GM12875 (cell line): ENCODE measurements around the gene CR1.
"Not testable (repeated sequence)": the region's sequence is repeated elsewhere in the genome, so short reads cannot be mapped to it uniquely, and the experiment has no call there.

ENCODE experiments used
- H3K4me3 ChIP-seq: one replicate; pipeline ENCODE4 v1.5.1; 2011; ENCODE audit warnings: low read depth, low read length, control low read depth
- CTCF ChIP-seq: IDR thresholded peaks from 2 replicates; pipeline ENCODE4 v1.5.1; 2011; ENCODE audit warnings: low read depth, mild to moderate bottlenecking, control low read depth, inconsistent platforms, low read length, moderate library complexity, borderline replicate concordance; ENCODE audit not compliant: insufficient read depth

Gene CR1

GRCh38 chr1:207659545-207660153 lies 163.7 kb downstream of the CR1 start:
- H3K4me3 ChIP-seq, result no peak overlapping the region
- TF ChIP-seq CTCF, result no peak

GRCh38 chr1:207661420-207661819 lies 165.5 kb downstream of the CR1 start:
- H3K4me3 ChIP-seq, result not testable (repeated sequence)

- H3K4me3 ChIP-seq, result no peak overlapping the region
- no peak for TF ChIP-seq CTCF
Observed at GRCh38 chr1:207666342-207666741, 170.4 kb downstream of the CR1 start.

GRCh38 chr1:207669528-207670009 lies 173.6 kb downstream of the CR1 start:
- TF ChIP-seq CTCF, result no peak
- H3K4me3 ChIP-seq, result no peak overlapping the region

GRCh38 chr1:207670192-207670591 lies 174.2 kb downstream of the CR1 start:
- no peak for TF ChIP-seq CTCF
- no peak overlapping the region for H3K4me3 ChIP-seq

GRCh38 chr1:207670997-207671396 lies 175.0 kb downstream of the CR1 start:
- no peak overlapping the region for H3K4me3 ChIP-seq
- no peak for TF ChIP-seq CTCF

GRCh38 chr1:207672522-207673130 lies 176.7 kb downstream of the CR1 start:
- no peak overlapping the region for H3K4me3 ChIP-seq

More at GRCh38 chr1:207672522-207673130, 176.7 kb downstream of the CR1 start:
- TF ChIP-seq CTCF, result peak; percentile 32; the same call in 1 of the 2 replicates
